Pancreas (tissue), 10 donors: ENCODE data around the gene ASIC2. TPM values are rescaled to one million over a fixed set of nuclear protein-coding genes. Genes with fewer than 3 reads are reported as not detected.

Experiments
- ATAC-seq, 4 donors: fragments of 200-7000 bp; cut with Tn5 transposase; one replicate each; pipeline versions ENCODE4 v1.8.0 to v1.9.1; 2020; ENCODE audit warnings: mild to moderate bottlenecking in 4 of 4, moderate library complexity in 4 of 4
- DNase-seq, 6 donors: peaks; one replicate each; pipeline ENCODE4 v3.0.0-alpha.2; 2020
- FAIRE-seq: peaks from 2 replicates; lab custom pipeline; 2012; peaks lifted over from hg19 to GRCh38; lab: Jason Lieb, UNC
- H3K27ac ChIP-seq, 4 donors: fragments of 200-600 bp; sonication (generic); 1 replicate in 3 of 4; 2 replicates in 1 of 4; pipeline versions ENCODE4 v1.5.0 to v1.8.0; 2020
- H3K27me3 ChIP-seq, 4 donors: fragments of 200-600 bp; one replicate each; pipeline ENCODE4 v1.8.0; 2021
- H3K36me3 ChIP-seq, 3 donors: fragments of 200-600 bp; sonication (generic) in 1 of 3; one replicate each; pipeline versions ENCODE4 v1.5.0 to v1.8.0; 2020 to 2021
- H3K4me1 ChIP-seq, 3 donors: fragments of 200-600 bp; one replicate each; pipeline ENCODE4 v1.8.0; 2021
- H3K4me3 ChIP-seq, 4 donors: fragments of 200-600 bp; sonication (generic) in 2 of 4; one replicate each; pipeline versions ENCODE4 v1.5.0 to v1.8.0; 2020 to 2021
- H3K9me3 ChIP-seq, 4 donors: fragments of 200-600 bp; one replicate each; pipeline ENCODE4 v1.8.0; 2021
- CTCF ChIP-seq, 4 donors: fragments of 200-600 bp; sonication (generic) in 3 of 4; IDR thresholded peaks; one replicate each; pipeline versions ENCODE4 v1.5.0 to v1.8.0; 2021; ENCODE audit warnings: antibody characterized with exemption in 4 of 4
- WGBS, 2 donors: extraction: QIAGEN DNeasy Blood & Tissue Kit; methylation state at CpG; one replicate each; pipeline ENCODE4 v1.1.7; 2013; 5-methylcytosine and 5-hydroxymethylcytosine counted together
- intact Hi-C, 3 donors: fragments of 100-400 bp; cut with DNase I; formaldehyde crosslinking; loops; one replicate each; pipeline versions ENCODE4 v1.11.1 to v1.14.2; 2022
- polyA plus RNA-seq, 2 donors: library from polyadenylated mRNA; stranded (reverse); fragments of 200-250 nt; gene quantifications; one replicate each; pipeline ENCODE4 v1.2.3, GENCODE V29; 2013
- total RNA-seq, 6 donors: library from RNA; stranded (reverse); fragmentation: NEBNext Ultra II Directional in 4 of 6; extraction: Animal tissue kit (Norgen Biotek cat#: 25700) in 4 of 6; gene quantifications; one replicate each; pipeline versions ENCODE4 v1.2.1 to v1.2.4, GENCODE V29; 2021 to 2023
- donor health status: healthy with polysubstance abuse.
- donor health status: DM: no; HTN: no; CAD: no; lungs with moderate emphysema.
- donor health status: DM: no; HTN: no; CAD: no.
- donor health status: control.
- donor health status: control.
- donor health status: Bipolar disorder and iron deficiency.
- donor health status: DM: yes; HTN: yes; CAD: no.
- donor health status: DM: no; HTN: no; CAD: no.
- donor health status: DM: no; HTN: no; CAD: no.
- donor health status: DM: yes; HTN: yes; CAD: no.

Gene ASIC2
- total and polyA plus RNA-seq, 8 donors: 0.09 to 0.14 (median 0.09) TPM; not detected in 5

DNA sequence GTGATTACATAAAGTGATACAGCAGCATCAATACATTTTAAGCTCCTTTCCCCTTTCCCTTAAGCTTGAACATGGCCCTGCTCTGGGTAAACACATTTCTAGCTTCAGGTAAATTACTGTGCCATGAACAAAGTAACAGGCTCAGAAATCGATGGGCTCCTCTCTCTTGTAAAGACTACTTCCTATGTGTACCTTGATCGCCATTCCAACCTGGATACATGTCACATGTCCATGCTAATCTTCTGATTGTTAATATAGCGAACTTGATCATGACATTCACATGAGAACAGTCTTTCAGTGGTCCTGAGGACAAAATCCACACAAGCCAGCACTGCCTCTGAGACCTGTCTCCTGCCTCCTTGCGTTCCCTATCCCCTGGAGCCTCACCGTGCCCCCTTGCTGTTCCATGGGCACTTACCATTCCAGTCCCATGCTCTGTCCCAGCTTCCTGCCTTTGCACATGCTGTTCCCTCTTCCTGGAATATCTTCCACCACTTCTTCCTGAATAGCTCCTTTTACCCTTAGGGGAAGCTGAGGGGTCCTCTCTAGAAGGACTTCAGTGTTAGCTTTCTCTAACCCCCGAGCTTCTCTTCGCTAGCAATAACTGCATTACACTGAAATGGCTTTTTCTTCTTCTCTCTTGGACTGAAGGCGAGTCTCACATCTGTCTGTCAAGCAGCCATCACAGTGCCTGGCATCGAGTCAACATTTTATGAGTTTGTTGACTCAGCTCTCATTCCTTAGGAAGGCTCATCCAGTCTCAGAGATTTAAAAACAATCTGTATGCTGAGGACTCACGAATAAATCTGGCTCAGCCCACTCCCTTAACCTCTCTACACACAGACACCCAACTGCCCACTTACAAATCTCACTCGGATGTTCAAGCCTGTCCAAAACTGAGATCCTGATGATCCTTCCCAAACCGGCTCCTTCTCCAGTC lies 93.3 kb downstream of the ASIC2 start:
- no peak overlapping the region for H3K4me3 ChIP-seq
- no peaks in the 10 kb centered on the region for H3K36me3 ChIP-seq
- H3K27me3 ChIP-seq: no peaks in the 10 kb centered on the region
- DNase-seq: no peak
- intact Hi-C loops: no loop called here
- TF ChIP-seq CTCF (IDR thresholded peaks at IDR 0.05): no peak
- no peak for ATAC-seq
- H3K9me3 ChIP-seq: no peaks in the 10 kb centered on the region
- no peak overlapping the region for H3K27ac ChIP-seq
- WGBS, 2 donors: 54 to 56% methylated on average over 12 of the region's 12 CpGs
- no peaks in the 10 kb centered on the region for H3K4me1 ChIP-seq
- FAIRE-seq: no peak

- no peak for ATAC-seq
- H3K9me3 ChIP-seq: no peaks in the 10 kb centered on the region
- H3K27ac ChIP-seq: no peak overlapping the region
- no peak for DNase-seq
- no peak overlapping the region for H3K4me3 ChIP-seq
- TF ChIP-seq CTCF (IDR thresholded peaks at IDR 0.05): no peak
- no peaks in the 10 kb centered on the region for H3K4me1 ChIP-seq
- H3K36me3 ChIP-seq: no peaks in the 10 kb centered on the region
- H3K27me3 ChIP-seq: no peaks in the 10 kb centered on the region
- WGBS, 2 donors: 23 to 24% methylated on average over 5 of the region's 5 CpGs
- intact Hi-C loops: no loop called here
- no peak for FAIRE-seq
These were observed 94.1 kb downstream of the ASIC2 start for GRCh38 chr17:33198954-33199353.

DNA sequence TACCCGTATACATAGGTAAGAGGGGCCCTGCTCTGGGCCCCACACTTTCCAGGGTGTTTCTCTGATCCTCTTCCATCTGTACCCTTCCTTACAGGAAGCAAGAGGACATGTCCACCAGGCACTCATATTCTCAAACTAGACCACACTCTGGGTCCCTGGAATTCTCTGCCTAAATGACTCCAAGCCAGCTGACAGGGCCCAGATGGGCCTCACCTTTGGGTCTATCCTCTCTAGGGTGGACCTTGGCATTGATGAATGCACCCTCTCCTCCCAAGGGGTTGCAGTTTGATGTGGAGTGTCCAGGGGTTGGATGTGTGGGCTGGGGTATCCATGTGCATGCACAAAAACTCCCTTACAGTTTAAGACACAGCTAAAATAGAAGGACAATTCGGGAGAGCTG lies 95.8 kb downstream of the ASIC2 start:
- intact Hi-C loops: no loop called here
- Histone ChIP-seq H3K27me3 (no peaks in the 10 kb centered on the region), H3K4me3 (no peak overlapping the region), H3K36me3 (no peaks in the 10 kb centered on the region), H3K27ac (no peak overlapping the region), H3K4me1 (no peaks in the 10 kb centered on the region), H3K9me3 (no peaks in the 10 kb centered on the region)
- TF ChIP-seq CTCF (IDR thresholded peaks at IDR 0.05): no peak
- ATAC-seq: no peak
- WGBS, 2 donors: 85 to 98% methylated on average over 2 of the region's 2 CpGs
- no peak for FAIRE-seq
- no peak for DNase-seq

DNA sequence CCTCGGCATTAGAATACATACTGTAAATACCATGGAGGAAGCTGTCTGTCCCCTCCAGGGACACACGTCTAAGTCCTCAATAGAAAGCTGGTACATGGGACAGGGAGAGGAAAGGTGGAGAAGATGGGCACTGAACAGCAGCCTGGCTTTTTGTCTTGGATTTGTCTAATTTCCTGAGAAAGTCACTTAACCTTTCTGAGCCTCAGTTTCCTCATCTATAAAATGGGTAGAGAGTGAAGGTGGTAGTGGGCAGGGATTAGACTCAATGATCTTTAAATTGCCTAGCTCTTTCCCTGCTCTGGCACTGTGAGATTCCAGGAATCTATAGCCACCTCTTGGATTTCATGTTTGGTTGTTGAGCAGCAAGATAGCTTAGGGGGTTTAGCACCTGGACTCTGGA lies 96.2 kb downstream of the ASIC2 start:
- DNase-seq (no peak), ATAC-seq (no peak)
- WGBS, 2 donors: 60 to 62% methylated on average over 2 of the region's 2 CpGs

More for the DNA sequence above, 96.2 kb downstream of the ASIC2 start:
- Histone ChIP-seq H3K4me1 (no peaks in the 10 kb centered on the region), H3K27ac (no peak overlapping the region), H3K27me3 (no peaks in the 10 kb centered on the region), H3K36me3 (no peaks in the 10 kb centered on the region), H3K9me3 (no peaks in the 10 kb centered on the region), H3K4me3 (no peak overlapping the region)
- no peak for FAIRE-seq
- intact Hi-C loops: no loop called here
- no peak for TF ChIP-seq CTCF (IDR thresholded peaks at IDR 0.05)
